Measurements from ENCODE around the gene ERC2. TPM values are rescaled to one million over a fixed set of nuclear protein-coding genes. Genes with fewer than 3 reads are reported as not detected.

Gene ERC2
- total RNA-seq, 1 experiment from 2014 or later, result 0.77 TPM

DNA sequence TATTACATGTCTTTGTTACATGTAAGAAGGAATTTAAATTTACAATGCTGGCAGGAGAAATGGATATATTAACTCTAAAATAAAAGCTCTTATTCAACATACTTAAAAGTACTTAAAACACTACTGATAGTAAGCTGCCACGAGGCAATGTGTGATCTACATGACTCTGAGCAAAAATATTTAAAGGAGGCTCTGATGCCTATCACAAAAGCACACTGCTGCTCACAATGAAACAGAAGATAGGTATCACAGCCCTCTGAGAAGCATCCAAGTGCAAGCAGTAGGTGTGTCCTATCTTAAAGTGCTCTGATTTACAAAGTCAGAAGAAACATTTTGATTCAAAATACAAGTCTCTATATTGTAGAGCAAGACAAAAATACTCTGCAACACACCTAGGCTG lies 610.0 kb downstream of the ERC2 start:
- Histone ChIP-seq H3K4me1 (ENCODE audit: insufficient read depth, low read length) (no peaks in the 10 kb centered on the region), H3K27ac (ENCODE audit: low read length) (no peak overlapping the region), H2AFZ (ENCODE audit: low read length) (no peak overlapping the region), H3K27me3 (ENCODE audit: low read length) (no peaks in the 10 kb centered on the region), H3K79me2 (ENCODE audit: low read length) (no peaks in the 10 kb centered on the region), H3F3A (ENCODE audit: low read length, unreplicated experiment) (no peaks in the 10 kb centered on the region), H3K9me2 (replicated peaks; ENCODE audit: low read length) (no peaks in the 10 kb centered on the region), H3K9me3 (ENCODE audit: low read length) (no peaks in the 10 kb centered on the region), H3K36me3 (ENCODE audit: low read depth, low read length) (no peaks in the 10 kb centered on the region), H3K4me2 (ENCODE audit: low read length) (no peak overlapping the region), H4K20me1 (ENCODE audit: low read length) (no peaks in the 10 kb centered on the region), H3K4me3 (ENCODE audit: low read length) (no peak overlapping the region), H3K9ac (ENCODE audit: low read length) (no peak overlapping the region)
- intact Hi-C loops (cut with micrococcal nuclease), result no loop called here
- ATAC-seq, result peak; percentile 67
- DNase-seq, result no peak
- ChIA-PET POLR2A (ENCODE audit: unreplicated experiment) (interaction anchor here (0.7 kb wide), 1 partner anchor 324 kb away, joined by 3 read pairs; no protein-coding TSS in a partner anchor), CTCF (interaction anchor here (0.5 kb wide), 1 partner anchor 309 kb away, joined by 10 read pairs; no protein-coding TSS in a partner anchor)
- no TSS peak for BruUV-seq (replicated peaks)
- no peak for TF ChIP-seq EZH2 (IDR thresholded peaks at IDR 0.05; ENCODE audit: low read length, unreplicated experiment)
- TF ChIP-seq EZH2phosphoT487 (IDR thresholded peaks at IDR 0.05; ENCODE audit: borderline replicate concordance, low read length), result no peak

DNA sequence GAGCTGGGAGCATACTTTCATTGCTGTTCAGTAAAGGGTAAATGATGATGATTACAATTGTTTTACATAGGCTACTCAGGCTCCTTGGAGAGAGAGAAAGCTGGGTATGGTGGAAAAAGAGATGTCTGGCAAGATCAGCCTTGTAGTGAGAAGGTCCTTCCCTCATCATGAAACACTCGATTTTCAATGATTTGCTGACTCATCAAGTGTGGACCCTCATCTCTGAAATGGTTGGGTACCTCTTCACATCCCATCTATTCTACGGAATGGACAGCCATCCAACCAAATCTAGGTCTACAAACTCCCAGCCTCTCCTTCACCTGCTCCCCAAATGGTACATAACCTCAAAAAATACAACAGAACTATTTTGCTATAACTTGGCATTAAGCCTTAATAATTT lies 610.6 kb downstream of the ERC2 start:
- no TSS peak for BruUV-seq (replicated peaks)
- ATAC-seq (no peak), DNase-seq (no peak)
- Histone ChIP-seq H3F3A (ENCODE audit: low read length, unreplicated experiment) (no peaks in the 10 kb centered on the region), H2AFZ (ENCODE audit: low read length) (no peak overlapping the region), H3K4me2 (ENCODE audit: low read length) (no peak overlapping the region), H3K9me2 (replicated peaks; ENCODE audit: low read length) (no peaks in the 10 kb centered on the region), H3K4me3 (ENCODE audit: low read length) (no peak overlapping the region), H3K36me3 (ENCODE audit: low read depth, low read length) (no peaks in the 10 kb centered on the region), H3K27ac (ENCODE audit: low read length) (no peak overlapping the region), H3K4me1 (ENCODE audit: insufficient read depth, low read length) (no peaks in the 10 kb centered on the region), H3K9me3 (ENCODE audit: low read length) (no peaks in the 10 kb centered on the region), H3K9ac (ENCODE audit: low read length) (no peak overlapping the region), H3K27me3 (ENCODE audit: low read length) (no peaks in the 10 kb centered on the region), H3K79me2 (ENCODE audit: low read length) (no peaks in the 10 kb centered on the region), H4K20me1 (ENCODE audit: low read length) (no peaks in the 10 kb centered on the region)
- POLR2A ChIA-PET (ENCODE audit: unreplicated experiment), result no interaction called here
- CTCF ChIA-PET, result interaction anchor here (0.5 kb wide), 1 partner anchor 309 kb away, joined by 10 read pairs; no protein-coding TSS in a partner anchor
- TF ChIP-seq, protein P1, sequence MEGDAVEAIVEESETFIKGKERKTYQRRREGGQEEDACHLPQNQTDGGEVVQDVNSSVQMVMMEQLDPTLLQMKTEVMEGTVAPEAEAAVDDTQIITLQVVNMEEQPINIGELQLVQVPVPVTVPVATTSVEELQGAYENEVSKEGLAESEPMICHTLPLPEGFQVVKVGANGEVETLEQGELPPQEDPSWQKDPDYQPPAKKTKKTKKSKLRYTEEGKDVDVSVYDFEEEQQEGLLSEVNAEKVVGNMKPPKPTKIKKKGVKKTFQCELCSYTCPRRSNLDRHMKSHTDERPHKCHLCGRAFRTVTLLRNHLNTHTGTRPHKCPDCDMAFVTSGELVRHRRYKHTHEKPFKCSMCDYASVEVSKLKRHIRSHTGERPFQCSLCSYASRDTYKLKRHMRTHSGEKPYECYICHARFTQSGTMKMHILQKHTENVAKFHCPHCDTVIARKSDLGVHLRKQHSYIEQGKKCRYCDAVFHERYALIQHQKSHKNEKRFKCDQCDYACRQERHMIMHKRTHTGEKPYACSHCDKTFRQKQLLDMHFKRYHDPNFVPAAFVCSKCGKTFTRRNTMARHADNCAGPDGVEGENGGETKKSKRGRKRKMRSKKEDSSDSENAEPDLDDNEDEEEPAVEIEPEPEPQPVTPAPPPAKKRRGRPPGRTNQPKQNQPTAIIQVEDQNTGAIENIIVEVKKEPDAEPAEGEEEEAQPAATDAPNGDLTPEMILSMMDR (conservative IDR thresholded peaks at IDR 0.05; ENCODE audit: low read depth, low read length), result no peak
- no peak for TF ChIP-seq EZH2phosphoT487 (IDR thresholded peaks at IDR 0.05; ENCODE audit: borderline replicate concordance, low read length)
- no peak for TF ChIP-seq EZH2 (IDR thresholded peaks at IDR 0.05; ENCODE audit: low read length, unreplicated experiment)
- intact Hi-C loops (cut with micrococcal nuclease), result no loop called here

DNA sequence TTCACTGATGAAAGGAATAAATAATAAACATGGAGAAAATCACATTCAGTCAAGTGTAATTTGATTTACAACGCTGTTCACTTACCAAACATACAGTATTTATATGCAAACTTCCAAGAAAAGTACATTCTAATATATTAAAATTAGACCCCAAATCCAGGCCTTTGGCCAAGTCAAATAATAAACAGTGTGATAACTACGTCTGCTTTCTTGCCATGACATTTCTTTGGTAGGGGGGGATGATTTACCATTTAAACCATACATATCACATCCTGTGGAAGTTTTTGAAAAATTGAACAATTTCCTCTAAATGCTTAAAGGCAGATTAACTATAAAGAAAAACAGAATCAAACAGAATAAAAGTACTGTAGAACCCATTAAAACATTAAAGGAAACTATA lies 613.0 kb downstream of the ERC2 start:
- Histone ChIP-seq H3K4me3 (ENCODE audit: low read length) (no peak overlapping the region), H3K9me2 (replicated peaks; ENCODE audit: low read length) (no peaks in the 10 kb centered on the region), H4K20me1 (ENCODE audit: low read length) (no peaks in the 10 kb centered on the region), H3K79me2 (ENCODE audit: low read length) (no peaks in the 10 kb centered on the region), H3K9me3 (ENCODE audit: low read length) (no peaks in the 10 kb centered on the region), H3K27me3 (ENCODE audit: low read length) (no peaks in the 10 kb centered on the region), H3F3A (ENCODE audit: low read length, unreplicated experiment) (no peaks in the 10 kb centered on the region), H3K36me3 (ENCODE audit: low read depth, low read length) (no peaks in the 10 kb centered on the region), H3K4me2 (ENCODE audit: low read length) (no peak overlapping the region), H2AFZ (ENCODE audit: low read length) (no peak overlapping the region), H3K27ac (ENCODE audit: low read length) (no peak overlapping the region), H3K9ac (ENCODE audit: low read length) (no peak overlapping the region), H3K4me1 (ENCODE audit: insufficient read depth, low read length) (no peaks in the 10 kb centered on the region)
- ChIA-PET CTCF (no interaction called here), POLR2A (ENCODE audit: unreplicated experiment) (no interaction called here)
- DNase-seq, result no peak
- TF ChIP-seq EZH2 (IDR thresholded peaks at IDR 0.05; ENCODE audit: low read length, unreplicated experiment) (no peak), EZH2phosphoT487 (IDR thresholded peaks at IDR 0.05; ENCODE audit: borderline replicate concordance, low read length) (no peak)
- TF ChIP-seq, protein P1 (conservative IDR thresholded peaks at IDR 0.05; ENCODE audit: low read depth, low read length), result no peak
- intact Hi-C loops (cut with micrococcal nuclease), result no loop called here
- no peak for ATAC-seq
- no TSS peak for BruUV-seq (replicated peaks)

Measured in PC-3 (cell line).